K562 (cell line): ENCODE results near the gene NFATC4.

ENCODE experiments used
- BRCA1 ChIP-seq, 2 experiments: fragments of 450-650 bp in 1 of 2; sonication (generic) in 1 of 2; formaldehyde crosslinking in 1 of 2; IDR thresholded peaks; 2 replicates each; pipeline versions ENCODE4 v1.5.0 to v1.6.1; 2017 to 2020; ENCODE audit warnings: mild to moderate bottlenecking in 1 of 2, missing genetic modification reagents in 1 of 2
- CREB1 ChIP-seq, 2 experiments: sonication (generic) in 1 of 2; formaldehyde crosslinking in 1 of 2; IDR thresholded peaks; 2 replicates each; pipeline versions ENCODE4 v1.6.1 to v1.8.0; 2012 to 2022; ENCODE audit warnings: inconsistent platforms in 1 of 2, mild to moderate bottlenecking in 1 of 2, missing genetic modification reagents in 1 of 2, moderate library complexity in 1 of 2
- DPF2 ChIP-seq: fragments of 450-650 bp; IDR thresholded peaks from 2 replicates; pipeline ENCODE4 v1.6.1; 2016
- EP300 ChIP-seq: IDR thresholded peaks from 2 replicates; pipeline ENCODE4 v1.6.1; 2012; ENCODE audit warnings: low read length, improper control_type of control experiment
- GABPA ChIP-seq: fragments of 200-800 bp; sonication (Bioruptor generic); conservative IDR thresholded peaks from 2 replicates; pipeline ENCODE4 v1.6.1; 2016; ENCODE audit warnings: low read depth, missing genetic modification characterization, missing compliant biosample characterization
- MXI1 ChIP-seq: IDR thresholded peaks from 2 replicates; pipeline ENCODE4 v1.6.1; 2011; ENCODE audit warnings: low read depth, mild to moderate bottlenecking, improper control_type of control experiment, low read length
- NR2C2 ChIP-seq, 2 experiments: fragments of 200-800 bp in 1 of 2; sonication (Bioruptor generic) in 1 of 2; sonication (generic) in 1 of 2; formaldehyde crosslinking in 1 of 2; IDR thresholded peaks; 2 replicates each; pipeline versions ENCODE4 v1.6.1 to v1.8.0; 2016 to 2022; ENCODE audit warnings: mild to moderate bottlenecking in 1 of 2, missing compliant biosample characterization in 1 of 2, missing genetic modification characterization in 1 of 2, missing genetic modification reagents in 1 of 2
- NR3C1 ChIP-seq: sonication (generic); formaldehyde crosslinking; IDR thresholded peaks from 2 replicates; pipeline ENCODE4 v1.8.1; 2022; ENCODE audit warnings: missing genetic modification reagents
- RCOR1 ChIP-seq, 2 experiments: IDR thresholded peaks; 2 replicates each; pipeline ENCODE4 v1.6.1; 2012; ENCODE audit warnings: low read depth in 2 of 2, low read length in 2 of 2, borderline replicate concordance in 1 of 2, improper control_type of control experiment in 1 of 2
- SIN3A ChIP-seq, 2 experiments: fragments of 150-350 bp in 1 of 2; IDR thresholded peaks; 2 replicates each; pipeline ENCODE4 v1.6.1; 2011 to 2016; ENCODE audit warnings: borderline replicate concordance in 2 of 2, low read depth in 2 of 2, low read length in 2 of 2, mild to moderate bottlenecking in 2 of 2, moderate library complexity in 2 of 2; ENCODE audit not compliant: control insufficient read depth in 1 of 2
- ZFX ChIP-seq: sonication (generic); formaldehyde crosslinking; IDR thresholded peaks from 2 replicates; pipeline ENCODE4 v1.8.0; 2022; ENCODE audit warnings: mild to moderate bottlenecking, missing genetic modification reagents, moderate library complexity
- ZNF184 ChIP-seq: sonication (generic); formaldehyde crosslinking; IDR thresholded peaks from 2 replicates; pipeline ENCODE4 v1.5.0; 2020; ENCODE audit warnings: missing genetic modification reagents
- ZNF239 ChIP-seq: fragments of 250-450 bp; sonication (Bioruptor Pico); IDR thresholded peaks from 2 replicates; pipeline ENCODE4 v1.4.0; 2020; ENCODE audit warnings: mild to moderate bottlenecking
- TF ChIP-seq, protein P1 (sequence below), 3 experiments: IDR thresholded peaks in 2 of 3; conservative IDR thresholded peaks in 1 of 3; 2 replicates each; pipeline ENCODE4 v1.5.1; 2011 to 2012; ENCODE audit warnings: low read length in 3 of 3, mild to moderate bottlenecking in 3 of 3, control low read depth in 2 of 3, improper control_type of control experiment in 1 of 3, inconsistent platforms in 1 of 3, low read depth in 1 of 3, mixed read lengths in 1 of 3, moderate library complexity in 1 of 3; ENCODE audit not compliant: insufficient read depth in 2 of 3

DNA sequence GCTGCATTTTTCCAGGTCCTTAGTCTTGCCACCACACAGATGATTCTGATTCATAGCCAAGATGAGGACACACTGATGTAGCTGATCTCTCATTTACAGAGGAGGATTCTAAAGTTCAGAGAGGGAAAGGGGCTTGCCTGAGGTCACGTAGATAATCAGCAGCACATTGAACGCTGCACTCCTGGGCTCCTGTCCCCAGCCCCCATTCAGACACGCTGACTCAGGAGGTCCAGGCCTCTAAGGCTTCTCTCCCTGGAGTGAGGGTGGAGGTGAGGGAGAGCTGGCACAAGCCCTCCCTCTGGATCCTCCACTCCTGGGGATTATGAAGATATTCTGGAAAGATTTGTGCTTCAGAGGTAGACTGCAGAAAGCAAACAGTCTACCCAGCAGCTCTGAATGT, 10.3 kb downstream of the NFATC4 start:
- TF ChIP-seq ZFX (CRISPR knock-in tag) (no peak), CREB1 (IDR thresholded peaks at IDR 0.05) (no peak), CREB1 (CRISPR knock-in tag; IDR thresholded peaks at IDR 0.05) (no peak), ZNF239 (no peak), EP300 (no peak), GABPA (tag) (no peak), DPF2 (no peak), RCOR1 (IDR thresholded peaks at IDR 0.05; ENCODE audit: borderline replicate concordance in 1 of 2, low read depth in 2 of 2, low read length in 2 of 2) (no peak), MXI1 (no peak), NR2C2 (CRISPR knock-in tag; IDR thresholded peaks at IDR 0.05) (no peak), NR2C2 (tag; IDR thresholded peaks at IDR 0.05) (no peak), ZNF184 (no peak), BRCA1 (IDR thresholded peaks at IDR 0.05) (no peak), BRCA1 (CRISPR knock-in tag; IDR thresholded peaks at IDR 0.05) (no peak), SIN3A (IDR thresholded peaks at IDR 0.05; ENCODE audit: borderline replicate concordance in 2 of 2, control insufficient read depth in 1 of 2, low read depth in 2 of 2, low read length in 2 of 2) (no peak), NR3C1 (CRISPR knock-in tag) (no peak)
- TF ChIP-seq, protein P1, sequence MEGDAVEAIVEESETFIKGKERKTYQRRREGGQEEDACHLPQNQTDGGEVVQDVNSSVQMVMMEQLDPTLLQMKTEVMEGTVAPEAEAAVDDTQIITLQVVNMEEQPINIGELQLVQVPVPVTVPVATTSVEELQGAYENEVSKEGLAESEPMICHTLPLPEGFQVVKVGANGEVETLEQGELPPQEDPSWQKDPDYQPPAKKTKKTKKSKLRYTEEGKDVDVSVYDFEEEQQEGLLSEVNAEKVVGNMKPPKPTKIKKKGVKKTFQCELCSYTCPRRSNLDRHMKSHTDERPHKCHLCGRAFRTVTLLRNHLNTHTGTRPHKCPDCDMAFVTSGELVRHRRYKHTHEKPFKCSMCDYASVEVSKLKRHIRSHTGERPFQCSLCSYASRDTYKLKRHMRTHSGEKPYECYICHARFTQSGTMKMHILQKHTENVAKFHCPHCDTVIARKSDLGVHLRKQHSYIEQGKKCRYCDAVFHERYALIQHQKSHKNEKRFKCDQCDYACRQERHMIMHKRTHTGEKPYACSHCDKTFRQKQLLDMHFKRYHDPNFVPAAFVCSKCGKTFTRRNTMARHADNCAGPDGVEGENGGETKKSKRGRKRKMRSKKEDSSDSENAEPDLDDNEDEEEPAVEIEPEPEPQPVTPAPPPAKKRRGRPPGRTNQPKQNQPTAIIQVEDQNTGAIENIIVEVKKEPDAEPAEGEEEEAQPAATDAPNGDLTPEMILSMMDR (IDR thresholded peaks at IDR 0.05 in 2 of 3, conservative IDR thresholded peaks at IDR 0.05 in 1 of 3; ENCODE audit: insufficient read depth in 2 of 3, low read depth in 1 of 3, low read length in 3 of 3), result no peak
